A549 (cell line): Measurements from ENCODE around the gene APOM.

ENCODE experiments used
- CBX2 ChIP-seq: fragments of 200-600 bp; sonication (generic); IDR thresholded peaks from 2 replicates; pipeline ENCODE4 v1.6.1; 2016; ENCODE audit warnings: low read depth, mild to moderate bottlenecking, borderline replicate concordance
- CBX8 ChIP-seq: fragments of 200-600 bp; sonication (generic); IDR thresholded peaks from 2 replicates; pipeline ENCODE4 v1.6.1; 2016
- CHD2 ChIP-seq: fragments of 150-350 bp; IDR thresholded peaks from 2 replicates; pipeline ENCODE4 v1.6.1; 2014; ENCODE audit warnings: low read length; ENCODE audit not compliant: partially characterized antibody
- CTCF ChIP-seq: fragments of >200 bp; sonication (Bioruptor Twin); formaldehyde crosslinking; IDR thresholded peaks from 3 replicates; pipeline ENCODE4 v1.5.1; 2016
- EHF ChIP-seq: fragments of 250-450 bp; sonication (Bioruptor Pico); IDR thresholded peaks from 2 replicates; pipeline ENCODE4 v1.5.0; 2020; ENCODE audit warnings: mild to moderate bottlenecking
- EP300 ChIP-seq, 2 experiments: fragments of >200 bp; sonication (Bioruptor Twin); formaldehyde crosslinking; IDR thresholded peaks; 2 replicates in 1 of 2; 3 replicates in 1 of 2; pipeline ENCODE4 v1.6.1; 2016 to 2017
- KDM5A ChIP-seq: fragments of 200-600 bp; sonication (generic); IDR thresholded peaks from 2 replicates; pipeline ENCODE4 v1.6.1; 2016; ENCODE audit warnings: antibody characterized with exemption, mild to moderate bottlenecking
- PHF8 ChIP-seq: fragments of 200-600 bp; sonication (generic); IDR thresholded peaks from 2 replicates; pipeline ENCODE4 v1.6.1; 2016; ENCODE audit warnings: low read depth, mild to moderate bottlenecking, antibody characterized with exemption, moderate library complexity, borderline replicate concordance
- POLR2A ChIP-seq: IDR thresholded peaks from 2 replicates; pipeline ENCODE4 v1.6.1; 2012; ENCODE audit warnings: mild to moderate bottlenecking, low read length
- POLR2AphosphoS2 ChIP-seq: conservative IDR thresholded peaks from 2 replicates; pipeline ENCODE4 v1.6.1; 2012; ENCODE audit warnings: low read length, improper control_type of control experiment, inconsistent platforms
- RCOR1 ChIP-seq: fragments of 150-350 bp; IDR thresholded peaks from 2 replicates; pipeline ENCODE4 v1.6.1; 2014; ENCODE audit warnings: antibody characterized with exemption, low read length, low read depth

DNA sequence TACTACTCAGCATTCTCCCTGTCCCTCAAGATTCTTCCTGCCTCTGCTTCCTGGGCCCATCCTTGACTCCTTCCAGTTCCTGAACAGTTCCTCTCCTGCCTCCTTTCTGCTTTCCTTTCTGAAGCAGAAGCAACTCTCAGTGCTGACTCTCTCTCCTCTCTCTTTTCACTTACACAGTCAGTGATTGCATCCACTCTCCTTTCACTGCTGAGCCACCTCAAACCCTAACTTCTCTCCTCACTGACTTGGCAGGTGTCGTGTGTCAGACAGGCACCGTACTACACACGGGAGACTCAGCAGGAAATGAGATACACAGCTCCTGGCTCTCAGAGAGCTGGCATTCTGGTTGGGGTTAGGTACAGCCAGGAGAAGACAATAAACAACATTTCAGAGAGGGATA lies 41.9 kb downstream of the APOM start:
- no peak for TF ChIP-seq CHD2
- TF ChIP-seq CBX2 = no peak
- TF ChIP-seq CBX8 = no peak
- no peak for TF ChIP-seq POLR2A
- TF ChIP-seq PHF8 = no peak
- no peak for TF ChIP-seq POLR2AphosphoS2
- TF ChIP-seq CTCF = no peak
- no peak for TF ChIP-seq EP300 (IDR thresholded peaks at IDR 0.05)
- no peak for TF ChIP-seq EHF (CRISPR knock-in tag)
- no peak for TF ChIP-seq RCOR1
- no peak for TF ChIP-seq KDM5A
